GM18858 (cell line): ENCODE results near the gene TESK2.
A peak's percentile ranks its signal among the peaks of the same experiment; 100 is the strongest.
"Not testable (repeated sequence)": the region's sequence is repeated elsewhere in the genome, so short reads cannot be mapped to it uniquely, and the experiment has no call there.

Source experiments
- ATAC-seq: cut with Tn5 transposase; IDR thresholded peaks from one replicate; pipeline ENCODE4 v1.9.1; 2021; ENCODE audit not compliant: unreplicated experiment

The TESK2 gene

GRCh38 chr1:45380125-45380524 lies 110.8 kb downstream of the TESK2 start:
- no peak for ATAC-seq

DNA sequence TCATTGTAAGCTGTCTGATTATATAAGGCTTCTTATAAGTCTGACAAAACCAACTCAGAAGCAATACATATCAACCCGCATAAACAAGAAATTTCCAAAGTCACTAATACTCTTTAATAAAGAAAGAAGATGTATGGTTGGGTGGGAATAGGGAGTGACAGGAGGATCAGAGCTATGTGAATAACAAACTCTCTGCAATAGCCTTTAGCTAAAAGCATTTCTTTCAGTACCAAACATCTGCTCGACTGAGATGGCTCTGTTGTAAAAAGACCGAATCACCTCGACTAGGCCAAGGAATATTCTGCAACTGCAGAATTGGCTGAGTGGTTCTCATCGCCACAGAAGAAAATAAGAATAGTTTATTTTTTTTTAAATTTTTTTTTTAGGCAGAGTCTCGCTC lies 111.4 kb downstream of the TESK2 start:
- no peak for ATAC-seq

GRCh38 chr1:45378184-45378583 lies 112.8 kb downstream of the TESK2 start:
- no peak for ATAC-seq

- no peak for ATAC-seq
Observed at GRCh38 chr1:45375104-45376090, 115.6 kb downstream of the TESK2 start.

DNA sequence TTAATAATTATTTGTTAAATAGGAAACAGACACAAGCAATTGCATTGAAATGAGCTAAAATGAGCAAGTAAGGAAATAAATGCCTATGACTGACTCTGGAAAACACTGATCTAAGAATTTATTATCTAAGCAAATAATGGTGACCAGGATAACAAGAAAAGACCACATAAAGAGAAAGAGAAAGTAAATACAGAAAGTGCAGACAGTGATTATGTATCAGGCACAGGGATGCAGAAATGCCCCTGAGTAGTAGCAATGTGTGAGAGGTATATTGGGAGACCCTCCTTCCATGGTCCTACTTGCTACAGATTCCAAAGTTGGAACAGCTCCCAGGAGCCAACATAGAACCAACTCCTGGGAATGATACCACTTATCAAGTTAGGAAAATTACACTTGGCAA lies 117.4 kb downstream of the TESK2 start:
- ATAC-seq: no peak

DNA sequence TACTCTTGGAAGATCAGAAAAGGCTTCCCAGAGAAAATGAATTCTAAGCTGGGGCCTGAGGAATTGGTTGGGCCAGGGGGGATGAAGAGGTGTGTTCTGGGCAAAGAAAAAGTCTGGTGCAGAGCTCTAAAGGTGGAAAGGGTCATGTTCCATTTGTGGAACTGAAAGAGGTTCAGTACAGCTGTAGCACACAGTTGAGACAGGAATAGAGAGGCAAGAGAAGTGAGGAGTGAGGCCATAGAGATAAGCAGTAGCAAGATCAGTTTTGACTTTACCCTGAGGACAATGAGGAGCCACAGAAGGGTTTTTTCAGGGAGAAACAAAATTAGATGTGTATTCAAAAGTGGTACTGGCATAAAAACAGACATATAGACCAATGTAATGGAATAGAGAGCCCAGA lies 120.4 kb downstream of the TESK2 start:
- peak; percentile 59 for ATAC-seq

DNA sequence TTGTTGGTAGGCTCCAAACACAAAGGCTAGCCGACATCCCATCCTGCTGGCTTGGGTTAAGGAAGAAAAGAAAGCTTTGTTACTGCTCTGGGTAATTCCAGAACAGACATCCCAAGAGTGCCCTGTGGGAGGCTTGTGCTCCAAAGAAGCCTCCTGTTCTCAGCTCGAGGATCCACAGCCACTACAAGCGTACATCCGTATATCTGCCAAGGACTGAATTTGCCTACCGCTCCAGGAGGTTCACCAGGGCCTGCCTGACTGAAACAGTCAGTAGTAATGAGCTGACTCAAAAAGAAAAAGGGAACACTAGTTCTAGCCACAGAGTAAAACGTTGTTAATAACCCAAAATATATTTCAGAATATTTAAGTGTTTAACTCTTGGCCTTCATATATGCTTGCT lies 125.9 kb downstream of the TESK2 start:
- no peak for ATAC-seq

DNA sequence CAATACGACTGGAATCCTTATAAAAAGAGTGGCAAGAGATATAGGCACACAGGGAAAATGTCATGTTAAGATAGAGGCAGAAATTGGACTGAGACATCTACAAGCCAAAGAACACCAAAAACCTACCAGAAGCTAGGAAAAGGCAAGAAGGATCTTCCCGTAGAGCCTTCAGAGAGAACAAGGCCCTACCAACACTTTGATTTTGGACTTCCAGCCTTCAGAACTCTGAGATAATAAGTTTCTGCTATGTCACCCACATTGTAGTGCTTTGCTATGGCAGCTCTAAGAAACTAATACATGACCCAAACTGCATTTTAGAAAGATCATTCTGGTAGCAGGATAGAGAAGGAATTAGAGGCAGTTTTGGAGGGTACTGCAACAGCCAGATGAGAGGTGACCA lies 126.7 kb downstream of the TESK2 start:
- no peak for ATAC-seq

- not testable (repeated sequence) for ATAC-seq
Observed at GRCh38 chr1:45360981-45361380, 130.0 kb downstream of the TESK2 start.

DNA sequence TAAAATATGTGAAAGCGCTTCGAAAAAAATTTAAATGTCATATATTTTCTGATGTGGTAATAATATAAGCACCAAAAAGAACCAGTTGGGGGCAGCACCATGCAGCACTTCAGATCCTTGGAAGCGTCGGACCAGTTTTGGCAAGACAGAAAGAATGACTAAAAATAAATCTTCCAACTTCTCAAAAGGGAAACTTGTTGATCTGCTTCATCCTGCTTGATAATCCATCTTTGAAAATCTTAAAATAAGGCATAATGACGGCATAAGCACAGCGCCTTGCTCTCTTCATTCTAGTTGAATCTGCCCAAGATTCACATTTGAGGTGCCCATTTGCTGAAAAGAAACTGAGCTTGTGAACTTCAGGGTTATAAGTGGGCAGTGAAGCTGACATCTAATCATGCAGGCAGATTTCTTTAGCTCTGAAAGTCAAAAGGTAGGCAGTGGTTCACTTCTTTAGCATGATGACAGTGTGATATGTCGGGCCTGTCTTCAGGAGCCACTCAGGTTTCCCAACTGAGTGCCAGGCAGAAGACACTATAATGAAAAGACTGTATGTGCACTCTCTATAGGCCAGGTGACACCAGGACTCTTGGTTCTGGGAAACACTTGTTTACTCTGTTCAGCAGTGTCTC lies 131.0 kb downstream of the TESK2 start:
- ATAC-seq: no peak

GRCh38 chr1:45356186-45356585 lies 134.8 kb downstream of the TESK2 start:
- no peak for ATAC-seq

DNA sequence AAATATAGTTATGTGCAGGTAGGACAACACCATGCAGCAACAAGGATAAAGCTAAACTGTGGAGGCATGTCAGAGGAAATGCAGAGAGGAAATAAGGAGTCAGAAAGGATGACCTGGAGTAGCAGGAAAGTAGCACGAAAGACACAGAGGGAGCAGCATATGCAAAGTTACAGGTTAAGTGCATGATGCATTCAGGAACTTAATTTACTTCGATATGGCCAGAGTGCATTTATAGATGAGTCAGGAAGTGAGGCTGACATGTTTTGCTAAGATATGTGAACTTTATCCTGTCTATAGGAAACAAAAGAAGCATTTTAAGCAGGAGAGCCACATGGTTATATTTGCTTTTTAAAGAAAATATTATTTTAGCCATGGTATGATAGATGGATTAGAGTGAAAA lies 135.3 kb downstream of the TESK2 start:
- no peak for ATAC-seq

DNA sequence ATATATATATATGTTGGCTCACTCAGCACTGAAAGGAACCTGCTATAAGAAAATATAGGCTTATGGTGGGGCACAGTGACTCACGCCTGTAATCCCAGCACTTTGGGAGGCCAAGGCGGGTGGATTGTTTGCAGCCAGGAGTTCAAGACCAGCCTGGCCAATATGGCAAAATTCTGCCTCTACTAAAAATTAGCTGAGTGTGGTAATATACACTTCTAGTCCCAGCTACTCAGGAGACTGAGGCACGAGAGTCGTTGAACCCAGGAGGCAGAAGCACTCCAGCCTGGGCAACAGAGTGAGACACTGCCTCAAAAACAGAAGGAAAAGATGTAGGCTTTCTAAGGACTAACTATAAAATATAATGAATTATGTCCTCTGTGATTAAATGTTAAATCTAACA lies 136.1 kb downstream of the TESK2 start:
- ATAC-seq: no peak

DNA sequence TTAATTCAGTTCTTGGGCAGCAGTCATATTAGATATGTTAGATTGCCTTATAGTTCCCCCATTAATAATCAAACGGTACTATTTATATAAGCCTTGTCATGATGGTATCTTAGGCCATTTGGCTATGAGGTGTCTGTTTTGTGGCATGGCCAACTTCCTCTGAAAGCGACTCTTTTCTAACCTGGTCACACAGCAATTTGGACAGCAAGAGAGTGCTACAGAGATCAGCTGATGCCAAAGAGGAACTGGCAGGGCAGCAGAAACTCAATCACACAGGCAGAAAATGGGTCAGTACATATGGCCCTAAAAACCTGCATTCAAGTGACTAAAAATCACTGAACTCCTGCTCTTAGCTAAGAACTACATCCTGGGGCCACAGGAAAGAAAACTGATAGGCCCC lies 137.3 kb downstream of the TESK2 start:
- no peak for ATAC-seq

DNA sequence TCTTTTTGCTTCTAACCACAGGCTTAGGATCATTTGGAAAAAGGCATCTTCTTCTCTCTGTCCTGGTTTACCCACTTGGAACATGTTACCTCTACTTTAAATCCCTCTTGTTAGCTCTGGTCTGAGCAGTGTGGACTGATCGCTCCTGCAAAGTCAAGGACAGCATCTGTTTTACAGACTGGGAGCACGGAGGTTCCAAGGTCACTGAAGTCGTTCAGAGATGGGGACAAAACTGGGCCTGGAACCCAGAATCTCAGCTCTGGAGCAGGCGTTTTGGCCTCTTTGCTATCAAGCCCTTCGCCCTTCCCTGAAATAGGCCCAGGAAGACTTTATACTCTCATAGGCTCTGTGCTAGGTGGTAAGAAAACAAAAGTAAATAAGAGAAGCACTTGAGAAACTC lies 139.5 kb downstream of the TESK2 start:
- no peak for ATAC-seq

- no peak for ATAC-seq
Observed at GRCh38 chr1:45348966-45349677, 141.8 kb downstream of the TESK2 start.

GRCh38 chr1:45348609-45348965 lies 142.4 kb downstream of the TESK2 start:
- no peak for ATAC-seq

- ATAC-seq: no peak
Observed at GRCh38 chr1:45348020-45348419, 142.9 kb downstream of the TESK2 start.

- ATAC-seq: no peak
Observed at GRCh38 chr1:45346473-45346872, 144.5 kb downstream of the TESK2 start.

- no peak for ATAC-seq
Observed at GRCh38 chr1:45345014-45345413, 145.9 kb downstream of the TESK2 start.

GRCh38 chr1:45344499-45344898 lies 146.5 kb downstream of the TESK2 start:
- no peak for ATAC-seq
